HG02938 (cell line): ENCODE data around the gene CLDN20.
"Not testable (repeated sequence)": the region's sequence is repeated elsewhere in the genome, so short reads cannot be mapped to it uniquely, and the experiment has no call there.

Experiments used
- ATAC-seq: cut with Tn5 transposase; IDR thresholded peaks from one replicate; pipeline ENCODE4 v1.9.1; 2021; ENCODE audit warnings: mild to moderate bottlenecking, moderate library complexity; ENCODE audit not compliant: unreplicated experiment

The CLDN20 gene

DNA sequence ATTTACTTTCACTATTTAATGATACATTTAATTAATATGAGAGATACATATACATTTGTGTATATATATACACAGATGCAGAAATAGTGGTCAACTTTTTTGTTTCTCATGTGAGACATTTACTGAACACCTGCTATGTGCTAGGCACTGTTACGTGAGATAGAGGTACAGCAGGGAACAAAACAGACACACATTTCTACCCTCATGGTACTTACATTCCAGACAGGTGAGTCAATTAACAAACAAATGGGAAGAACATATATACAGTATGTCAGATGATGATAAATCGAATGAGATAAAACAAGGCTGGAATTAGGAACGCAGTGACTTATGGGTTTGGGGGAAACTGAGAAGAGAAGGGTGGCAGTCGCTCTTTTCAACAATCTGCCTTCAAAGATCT is 45.3 kb downstream of the CLDN20 start:
- no peak for ATAC-seq

DNA sequence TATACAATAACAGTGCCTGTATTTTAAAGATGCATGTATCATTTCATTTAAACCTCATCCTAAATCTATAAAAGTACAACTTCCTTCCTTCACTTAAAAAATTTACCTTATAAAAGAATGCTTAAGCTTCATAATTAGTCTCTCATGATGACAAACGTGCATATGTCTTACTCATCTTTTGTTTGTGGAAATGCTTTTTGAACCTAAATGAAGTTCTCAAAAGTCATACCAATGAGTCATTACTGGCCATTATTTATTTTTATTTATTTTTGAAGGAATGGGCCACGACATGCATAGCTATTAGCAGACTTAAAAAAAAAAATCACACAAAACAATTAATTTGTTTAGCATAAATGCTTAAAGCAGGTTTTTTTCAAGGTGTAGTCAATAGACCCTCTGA is 46.8 kb downstream of the CLDN20 start:
- ATAC-seq, result no peak

- no peak for ATAC-seq
Observed at GRCh38 chr6:155311086-155311485, 47.3 kb downstream of the CLDN20 start.

GRCh38 chr6:155311583-155311982 is 47.8 kb downstream of the CLDN20 start:
- ATAC-seq, result no peak

DNA sequence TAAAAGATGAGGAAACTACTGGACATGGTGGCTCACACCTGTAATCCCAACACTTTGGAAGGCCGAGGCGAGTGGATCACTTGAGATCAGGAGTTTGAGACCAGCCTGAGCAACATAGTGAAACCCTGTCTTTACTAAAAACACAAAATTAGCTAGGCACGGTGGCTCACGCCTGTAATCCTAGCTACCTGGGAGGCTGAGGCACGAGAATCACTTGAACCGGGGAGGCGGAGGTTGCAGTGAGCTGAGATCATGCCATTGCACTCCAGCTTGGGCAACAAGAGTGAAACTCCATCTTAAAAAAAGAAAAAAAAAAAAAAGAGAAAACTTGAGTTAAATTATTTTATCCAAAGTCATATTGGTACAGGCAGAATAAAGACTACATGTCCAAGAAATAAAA is 49.1 kb downstream of the CLDN20 start:
- ATAC-seq, result not testable (repeated sequence)

DNA sequence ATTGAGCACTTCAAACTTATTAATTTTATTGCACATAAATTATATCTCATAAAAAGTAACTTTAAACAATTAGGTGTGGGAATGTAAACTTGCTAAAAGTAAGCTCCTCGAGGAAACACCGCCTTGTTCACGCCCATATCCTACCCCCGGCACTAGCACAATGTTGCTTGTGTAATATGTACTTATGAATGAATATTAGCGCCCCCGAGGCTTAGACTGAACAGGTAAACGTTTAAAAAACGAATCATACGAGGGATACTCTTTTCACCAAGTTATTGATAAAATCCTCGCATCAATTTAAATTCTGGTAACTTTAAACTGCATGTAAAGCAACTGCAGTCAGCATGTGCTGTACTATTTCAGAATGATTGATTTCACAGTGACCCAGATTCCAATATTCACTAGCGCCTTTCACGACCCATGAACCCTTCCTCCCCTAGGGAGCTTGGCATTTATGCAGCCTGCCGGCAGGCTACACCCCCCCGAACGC is 49.8 kb downstream of the CLDN20 start:
- peak; percentile 11 for ATAC-seq

- ATAC-seq, result peak; percentile 93
Observed at GRCh38 chr6:155314092-155314772, 50.4 kb downstream of the CLDN20 start, which contains the start of gene TFB1M. TSS of gene TFB1M (minus strand) at chr6:155314484. CDS start at chr6:155314428, 56 bp downstream.

- ATAC-seq, result peak; percentile 54
Observed at GRCh38 chr6:155314773-155315515, 51.1 kb downstream of the CLDN20 start.

GRCh38 chr6:155315516-155315871 is 51.7 kb downstream of the CLDN20 start:
- ATAC-seq, result no peak

GRCh38 chr6:155316419-155316818 is 52.6 kb downstream of the CLDN20 start:
- no peak for ATAC-seq

DNA sequence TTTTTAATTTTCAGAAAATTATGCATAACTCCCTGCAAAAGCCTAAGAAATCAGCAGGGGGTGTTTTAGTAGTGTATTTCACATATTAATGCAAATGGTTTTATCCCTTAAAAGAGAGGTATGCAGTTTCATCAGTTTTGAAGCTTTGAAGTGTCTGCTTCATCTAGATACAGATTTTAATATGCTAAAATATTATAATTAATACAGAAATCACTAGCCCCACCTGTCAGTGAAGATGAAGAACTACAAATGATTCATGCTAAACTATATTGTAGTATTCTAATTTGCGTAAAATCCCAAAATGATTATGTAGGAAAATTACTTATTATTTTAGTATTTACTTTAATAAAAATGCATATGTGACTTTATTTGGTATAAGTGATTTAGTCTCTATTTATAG is 53.4 kb downstream of the CLDN20 start:
- ATAC-seq, result no peak

- peak; percentile 41 for ATAC-seq
Observed at GRCh38 chr6:155319902-155320301, 56.1 kb downstream of the CLDN20 start.

GRCh38 chr6:155324172-155324571 is 60.4 kb downstream of the CLDN20 start:
- no peak for ATAC-seq

DNA sequence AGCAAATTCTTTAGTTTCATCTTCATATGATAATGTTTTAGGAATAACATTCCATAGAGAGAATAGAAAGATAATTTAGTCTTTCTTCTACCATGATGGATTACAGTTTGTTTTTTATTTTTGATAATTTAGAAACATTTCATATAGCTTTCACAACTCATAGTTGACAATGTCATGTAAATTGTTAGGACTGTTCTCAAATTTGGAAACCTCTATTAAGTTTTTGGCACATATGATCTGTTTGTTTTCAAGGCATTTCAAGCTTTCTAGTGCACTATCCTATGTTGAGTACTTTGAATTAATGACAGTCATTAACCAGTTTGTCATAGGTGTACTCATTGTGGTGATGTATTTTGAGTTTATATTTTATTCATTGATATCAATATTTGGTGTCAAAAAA is 61.2 kb downstream of the CLDN20 start:
- ATAC-seq, result no peak

- ATAC-seq, result no peak
Observed at GRCh38 chr6:155325700-155326516, 62.1 kb downstream of the CLDN20 start.
